ENCODE data around the gene PHC3. TPM values are rescaled to one million over a fixed set of nuclear protein-coding genes. Genes with fewer than 3 reads are reported as not detected.
"Not testable (repeated sequence)": the region's sequence is repeated elsewhere in the genome, so short reads cannot be mapped to it uniquely, and the experiment has no call there.

PHC3 gene
- total RNA-seq, 4 donors from 2014 or later = 44.9 to 87.0 (median 69.7) TPM

- no peaks in the 10 kb centered on the region for H3K36me3 ChIP-seq
- WGBS, 2 donors (ENCODE audit: low coverage in 1 of 2) = 86 to 89% methylated on average over 2 to 3 of the region's 3 CpGs
- TF ChIP-seq POLR2A (IDR thresholded peaks at IDR 0.05) (no peak), CTCF (IDR thresholded peaks at IDR 0.05) (no peak), EP300 (IDR thresholded peaks at IDR 0.05; ENCODE audit: low read depth) (no peak), POLR2AphosphoS5 (IDR thresholded peaks at IDR 0.05) (no peak)
- H3K27ac ChIP-seq = no peak overlapping the region
- H3K4me3 ChIP-seq = no peak overlapping the region
- in situ Hi-C loops (cut with MboI; ENCODE audit: low pct_ligation_motif_present in 1 of 4, low pct_unique_long_range_greater_than_20kb in 1 of 4, low sequenced_read_pairs in 3 of 4) (no loop called here), intact Hi-C loops (cut with DNase I; ENCODE audit: low total_unique reads) (no loop called here)
- no peaks in the 10 kb centered on the region for H3K4me1 ChIP-seq
- no peak for DNase-seq
- H3K27me3 ChIP-seq = no peaks in the 10 kb centered on the region
- H3K9me3 ChIP-seq = no peaks in the 10 kb centered on the region
These were observed 15.3 kb upstream of the PHC3 start for GRCh38 chr3:170196833-170197232.

GRCh38 chr3:170195759-170196158 is 14.2 kb upstream of the PHC3 start:
- in situ Hi-C loops (cut with MboI; ENCODE audit: low pct_ligation_motif_present in 1 of 4, low pct_unique_long_range_greater_than_20kb in 1 of 4, low sequenced_read_pairs in 3 of 4); H3K4me3 ChIP-seq; H3K36me3 ChIP-seq; H3K27ac ChIP-seq; H3K4me1 ChIP-seq; H3K27me3 ChIP-seq; H3K9me3 ChIP-seq; DNase-seq; intact Hi-C loops (cut with DNase I; ENCODE audit: low total_unique reads): not testable (repeated sequence)
- 72 to 85% methylated on average over 3 of the region's 3 CpGs for WGBS, 2 donors (ENCODE audit: low coverage in 1 of 2)

GRCh38 chr3:170189398-170190256 is 8.1 kb upstream of the PHC3 start:
- TF ChIP-seq EP300 (IDR thresholded peaks at IDR 0.05; ENCODE audit: low read depth) (no peak), CTCF (IDR thresholded peaks at IDR 0.05) (no peak), POLR2A (IDR thresholded peaks at IDR 0.05) (no peak), POLR2AphosphoS5 (IDR thresholded peaks at IDR 0.05) (no peak)
- intact Hi-C loops (cut with DNase I; ENCODE audit: low total_unique reads) (no loop called here), in situ Hi-C loops (cut with MboI; ENCODE audit: low pct_ligation_motif_present in 1 of 4, low pct_unique_long_range_greater_than_20kb in 1 of 4, low sequenced_read_pairs in 3 of 4) (no loop called here)
- DNase-seq = no peak
- Histone ChIP-seq H3K36me3 (no peaks in the 10 kb centered on the region), H3K9me3 (no peaks in the 10 kb centered on the region), H3K27ac (no peak overlapping the region), H3K27me3 (no peaks in the 10 kb centered on the region), H3K4me3 (no peak overlapping the region), H3K4me1 (peaks cover 0 to 9% (median 0%) of the 10 kb centered on the region in 4 donors)
- 88 to 89% methylated on average over 3 to 4 of the region's 4 CpGs for WGBS, 2 donors (ENCODE audit: low coverage in 1 of 2)

GRCh38 chr3:170180079-170180907 is 1.2 kb downstream of the PHC3 start:
- no peaks in the 10 kb centered on the region for H3K27me3 ChIP-seq
- TF ChIP-seq POLR2AphosphoS5 (IDR thresholded peaks at IDR 0.05) (no peak), EP300 (IDR thresholded peaks at IDR 0.05; ENCODE audit: low read depth) (no peak)
- in situ Hi-C loops (cut with MboI; ENCODE audit: low pct_ligation_motif_present in 1 of 4, low pct_unique_long_range_greater_than_20kb in 1 of 4, low sequenced_read_pairs in 3 of 4) = no loop called here
- peaks cover 0 to 24% (median 7%) of the 10 kb centered on the region in 4 donors for H3K36me3 ChIP-seq
- DNase-seq = no peak
- peak overlapping the region; percentile 81 to 99 (median 90) for H3K4me3 ChIP-seq
- H3K4me1 ChIP-seq = peaks cover 5 to 39% (median 35%) of the 10 kb centered on the region in 4 donors
- H3K9me3 ChIP-seq = no peaks in the 10 kb centered on the region
- 4 to 17% methylated on average over 10 to 16 of the region's 16 CpGs for WGBS, 2 donors (ENCODE audit: low coverage in 1 of 2)
- peak overlapping the region; percentile 97 to 100 (median 98) for H3K27ac ChIP-seq
- intact Hi-C loops (cut with DNase I; ENCODE audit: low total_unique reads) = no loop called here

GRCh38 chr3:170179432-170179831 is 2.1 kb downstream of the PHC3 start:
- TF ChIP-seq POLR2AphosphoS5 (IDR thresholded peaks at IDR 0.05) (no peak), CTCF (IDR thresholded peaks at IDR 0.05) (no peak), POLR2A (IDR thresholded peaks at IDR 0.05) (no peak)
- peaks cover 0 to 32% (median 8%) of the 10 kb centered on the region in 4 donors for H3K36me3 ChIP-seq
- H3K4me3 ChIP-seq = peak overlapping the region in 3 of 4 donors; percentile 81 to 96 (median 84)
- in situ Hi-C loops (cut with MboI; ENCODE audit: low pct_ligation_motif_present in 1 of 4, low pct_unique_long_range_greater_than_20kb in 1 of 4, low sequenced_read_pairs in 3 of 4) (no loop called here), intact Hi-C loops (cut with DNase I; ENCODE audit: low total_unique reads) (no loop called here)
- no peaks in the 10 kb centered on the region for H3K27me3 ChIP-seq
- DNase-seq = no peak
- peaks cover 5 to 44% (median 38%) of the 10 kb centered on the region in 4 donors for H3K4me1 ChIP-seq
- H3K27ac ChIP-seq = peak overlapping the region; percentile 97 to 100 (median 98)
- 25 to 37% methylated on average over 1 of the region's 1 CpG for WGBS, 2 donors (ENCODE audit: low coverage in 1 of 2)
- H3K9me3 ChIP-seq = no peaks in the 10 kb centered on the region
